Lower leg skin (tissue), 3 donors: ENCODE measurements around the gene MRPL49.

Source experiments
- CTCF ChIP-seq, 3 donors: fragments of 450-650 bp; IDR thresholded peaks; one replicate each; pipeline ENCODE4 v1.5.1; 2016; ENCODE audit warnings: antibody characterized with exemption in 3 of 3, mild to moderate bottlenecking in 3 of 3, moderate library complexity in 2 of 3
- POLR2A ChIP-seq, 2 donors: fragments of 450-650 bp; IDR thresholded peaks; one replicate each; pipeline ENCODE4 v1.6.1; 2016 to 2017; ENCODE audit warnings: antibody characterized with exemption in 2 of 2, mild to moderate bottlenecking in 1 of 2, moderate library complexity in 1 of 2

DNA sequence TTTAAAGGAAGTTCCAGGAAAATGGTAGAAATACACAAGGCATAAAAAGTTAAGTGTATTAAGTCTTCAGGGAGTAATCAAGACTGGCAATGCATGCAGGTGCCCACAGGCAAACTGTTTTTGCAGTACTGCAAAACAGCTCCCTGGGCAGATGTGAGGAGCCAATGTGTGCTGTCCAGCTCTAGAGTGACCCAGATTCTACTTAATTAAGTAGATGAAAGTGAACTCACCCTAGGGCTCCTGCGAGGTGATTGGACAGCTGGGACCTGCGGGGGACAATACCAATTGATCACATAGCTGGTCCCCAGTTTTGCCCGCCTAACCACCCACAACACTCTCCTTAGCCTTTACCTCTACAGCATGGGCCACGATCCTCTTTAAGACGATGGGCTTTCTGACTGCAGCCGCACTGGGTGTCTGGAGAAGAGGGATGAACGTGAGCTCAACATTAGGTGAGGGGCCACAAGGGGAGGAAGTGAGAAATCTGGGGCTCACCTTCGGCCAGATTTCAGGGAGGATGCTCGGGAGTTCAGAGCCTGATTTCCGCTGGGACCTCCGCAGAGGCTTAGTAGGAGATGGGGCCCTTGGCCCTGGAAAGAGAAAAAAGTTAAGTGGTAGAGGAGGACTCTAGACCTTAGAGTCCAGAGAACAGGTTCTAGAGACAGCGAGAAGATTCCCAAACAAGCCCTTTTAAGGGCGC is 38.8 kb upstream of the MRPL49 start:
- TF ChIP-seq CTCF (IDR thresholded peaks at IDR 0.05) (no peak), POLR2A (IDR thresholded peaks at IDR 0.05) (no peak)
